IMR-90 (cell line): ENCODE data around the gene ISM1. TPM values are rescaled to one million over a fixed set of nuclear protein-coding genes. Genes with fewer than 3 reads are reported as not detected.

Source experiments
- ATAC-seq: fragments of 200-7000 bp; cut with Tn5 transposase; 2 replicates; pipeline ENCODE4 v1.9.1; 2020; ENCODE audit warnings: low read depth, mild to moderate bottlenecking, moderate library complexity
- BruUV-seq: library from RNA; stranded (reverse); fragments of 400-500 nt; replicated peaks from 2 replicates; lab custom pipeline; 2021; lab: Mats Ljungman, UMichigan
- CTCF ChIA-PET: fragments of 300-600 bp; formaldehyde crosslinking; extraction: SDS; loops from one replicate; lab custom pipeline; 2021; ENCODE audit warnings: antibody characterized with exemption; lab: Yijun Ruan, JAX
- POLR2A ChIA-PET: fragments of 300-600 bp; sonication (Branson Sonifier 250); formaldehyde crosslinking; loops from one replicate; lab custom pipeline; 2022; ENCODE audit warnings: antibody characterized with exemption; ENCODE audit not compliant: unreplicated experiment; lab: Charles Lee
- DNase-seq: peaks from one replicate; pipeline ENCODE4 v3.0.0; 2013
- H2AFZ ChIP-seq: replicated peaks from 2 replicates; pipeline ENCODE3; 2013; ENCODE audit warnings: low read length, mild to moderate bottlenecking; ENCODE audit not compliant: poor library complexity
- H2AK5ac ChIP-seq: 2 replicates; pipeline ENCODE4 v1.6.1; 2013; ENCODE audit warnings: low read depth, low read length, inconsistent platforms
- H2AK9ac ChIP-seq: replicated peaks from 2 replicates; pipeline ENCODE3; 2013; ENCODE audit warnings: mild to moderate bottlenecking, low read depth, low read length, moderate library complexity; ENCODE audit not compliant: poor library complexity
- H2BK120ac ChIP-seq: 2 replicates; pipeline ENCODE4 v1.6.1; 2013; ENCODE audit warnings: low read depth, low read length, inconsistent platforms
- H2BK15ac ChIP-seq: 3 replicates; pipeline ENCODE4 v1.6.1; 2013; ENCODE audit warnings: low read depth, low read length, inconsistent platforms
- H2BK20ac ChIP-seq: 2 replicates; pipeline ENCODE4 v1.6.1; 2013; ENCODE audit warnings: low read depth, mild to moderate bottlenecking, inconsistent platforms, low read length, moderate library complexity
- H2BK5ac ChIP-seq: 2 replicates; pipeline ENCODE4 v1.6.1; 2013; ENCODE audit warnings: mild to moderate bottlenecking, low read depth, low read length, inconsistent platforms; ENCODE audit not compliant: poor library complexity, severe bottlenecking
- H3K14ac ChIP-seq: replicated peaks from 2 replicates; pipeline ENCODE4 v1.6.1; 2013; ENCODE audit warnings: low read depth, low read length, inconsistent platforms
- H3K18ac ChIP-seq: 2 replicates; pipeline ENCODE4 v1.6.1; 2013; ENCODE audit warnings: low read depth, low read length, control low read depth
- H3K23ac ChIP-seq: 2 replicates; pipeline ENCODE4 v1.6.1; 2013; ENCODE audit warnings: low read depth, low read length, inconsistent platforms
- H3K27ac ChIP-seq: 2 replicates; pipeline ENCODE4 v1.5.1; 2013; ENCODE audit warnings: mild to moderate bottlenecking, control low read depth, low read length; ENCODE audit not compliant: insufficient read depth
- H3K27me3 ChIP-seq: 2 replicates; pipeline ENCODE4 v1.6.1; 2013; ENCODE audit warnings: low read length; ENCODE audit not compliant: control insufficient read depth, insufficient read depth
- H3K36me3 ChIP-seq: 2 replicates; pipeline ENCODE4 v1.6.1; 2013; ENCODE audit warnings: low read length, mixed read lengths; ENCODE audit not compliant: control insufficient read depth, insufficient read depth
- H3K4ac ChIP-seq: 2 replicates; pipeline ENCODE4 v1.6.1; 2013; ENCODE audit warnings: low read depth, low read length, inconsistent platforms
- H3K4me1 ChIP-seq: 2 replicates; pipeline ENCODE4 v1.6.1; 2013; ENCODE audit warnings: low read length, mixed read lengths; ENCODE audit not compliant: control insufficient read depth, insufficient read depth
- H3K4me2 ChIP-seq: 2 replicates; pipeline ENCODE4 v1.6.1; 2013; ENCODE audit warnings: low read depth, mild to moderate bottlenecking, control low read depth, low read length, moderate library complexity
- H3K4me3 ChIP-seq: 2 replicates; pipeline ENCODE4 v1.5.1; 2013; ENCODE audit warnings: low read depth, mild to moderate bottlenecking, control low read depth, low read length, moderate library complexity; ENCODE audit not compliant: insufficient read depth
- H3K56ac ChIP-seq: 2 replicates; pipeline ENCODE4 v1.6.1; 2013; ENCODE audit warnings: low read length, inconsistent platforms; ENCODE audit not compliant: insufficient read depth; ENCODE audit errors: extremely low read depth
- H3K79me1 ChIP-seq, 2 experiments: 2 replicates each; pipeline ENCODE4 v1.6.1; 2013; ENCODE audit warnings: low read length in 2 of 2, inconsistent platforms in 1 of 2, low read depth in 1 of 2
- H3K9ac ChIP-seq: 2 replicates; pipeline ENCODE4 v1.6.1; 2013; ENCODE audit warnings: low read depth, low read length, control low read depth
- H3K9me1 ChIP-seq: 2 replicates; pipeline ENCODE4 v1.6.1; 2013; ENCODE audit warnings: low read length, inconsistent platforms; ENCODE audit not compliant: insufficient read depth
- H3K9me3 ChIP-seq: 2 replicates; pipeline ENCODE4 v1.6.1; 2013; ENCODE audit warnings: low read length; ENCODE audit not compliant: control insufficient read depth, insufficient read depth
- H4K20me1 ChIP-seq: 2 replicates; pipeline ENCODE4 v1.6.1; 2013; ENCODE audit warnings: low read length, inconsistent platforms; ENCODE audit not compliant: insufficient read depth
- H4K5ac ChIP-seq: 2 replicates; pipeline ENCODE4 v1.6.1; 2013; ENCODE audit warnings: mild to moderate bottlenecking, low read depth, low read length, control low read depth
- H4K8ac ChIP-seq, 2 experiments: 2 replicates each; pipeline ENCODE4 v1.6.1; 2013; ENCODE audit warnings: low read depth in 2 of 2, low read length in 2 of 2, control low read depth in 1 of 2, inconsistent platforms in 1 of 2
- H4K91ac ChIP-seq: 2 replicates; pipeline ENCODE4 v1.6.1; 2013; ENCODE audit warnings: low read depth, low read length, inconsistent platforms; ENCODE audit not compliant: insufficient read depth
- BHLHE40 ChIP-seq: fragments of 150-350 bp; IDR thresholded peaks from 2 replicates; pipeline ENCODE4 v1.6.1; 2016; ENCODE audit warnings: mild to moderate bottlenecking, low read depth, low read length
- CEBPB ChIP-seq: IDR thresholded peaks from 2 replicates; pipeline ENCODE4 v1.6.1; 2012; ENCODE audit warnings: low read depth, low read length, improper control_type of control experiment
- CHD1 ChIP-seq: IDR thresholded peaks from 2 replicates; pipeline ENCODE4 v1.6.1; 2012; ENCODE audit warnings: low read depth, low read length, improper control_type of control experiment
- CTCF ChIP-seq: conservative IDR thresholded peaks from 2 replicates; pipeline ENCODE4 v1.5.1; 2012; ENCODE audit warnings: mild to moderate bottlenecking, low read depth, low read length, improper control_type of control experiment
- ELK1 ChIP-seq: fragments of 150-350 bp; IDR thresholded peaks from 2 replicates; pipeline ENCODE4 v1.6.1; 2016; ENCODE audit warnings: low read depth, mild to moderate bottlenecking, low read length, moderate library complexity, borderline replicate concordance
- FOS ChIP-seq: fragments of 150-350 bp; IDR thresholded peaks from 2 replicates; pipeline ENCODE4 v1.6.1; 2016; ENCODE audit warnings: low read depth, low read length
- MAFK ChIP-seq: IDR thresholded peaks from 2 replicates; pipeline ENCODE4 v1.6.1; 2012; ENCODE audit warnings: low read depth, low read length, improper control_type of control experiment
- MAZ ChIP-seq: IDR thresholded peaks from 2 replicates; pipeline ENCODE4 v1.6.1; 2012; ENCODE audit warnings: low read depth, mild to moderate bottlenecking, low read length, improper control_type of control experiment, moderate library complexity, borderline replicate concordance
- MXI1 ChIP-seq: IDR thresholded peaks from 2 replicates; pipeline ENCODE4 v1.6.1; 2012; ENCODE audit warnings: low read depth, mild to moderate bottlenecking, low read length, moderate library complexity, borderline replicate concordance
- NFE2L2 ChIP-seq: fragments of 150-350 bp; IDR thresholded peaks from 2 replicates; pipeline ENCODE4 v1.6.1; 2016; ENCODE audit warnings: low read depth, mild to moderate bottlenecking, low read length
- POLR2A ChIP-seq: IDR thresholded peaks from 2 replicates; pipeline ENCODE4 v1.6.1; 2012; ENCODE audit warnings: mild to moderate bottlenecking, low read depth, low read length
- RAD21 ChIP-seq: IDR thresholded peaks from 2 replicates; pipeline ENCODE4 v1.6.1; 2012; ENCODE audit warnings: low read length, improper control_type of control experiment
- RCOR1 ChIP-seq: IDR thresholded peaks from 2 replicates; pipeline ENCODE4 v1.6.1; 2012; ENCODE audit warnings: mild to moderate bottlenecking, low read length, improper control_type of control experiment; ENCODE audit not compliant: insufficient replicate concordance
- RFX5 ChIP-seq: IDR thresholded peaks from 2 replicates; pipeline ENCODE4 v1.8.0; 2012; ENCODE audit warnings: low read depth, mild to moderate bottlenecking, low read length, moderate library complexity
- SMC3 ChIP-seq: fragments of 150-350 bp; IDR thresholded peaks from 2 replicates; pipeline ENCODE4 v1.6.1; 2016; ENCODE audit warnings: low read depth, mild to moderate bottlenecking, antibody characterized with exemption, low read length, moderate library complexity
- USF2 ChIP-seq: fragments of 150-350 bp; IDR thresholded peaks from 2 replicates; pipeline ENCODE4 v1.6.1; 2017; ENCODE audit warnings: mild to moderate bottlenecking, antibody characterized with exemption, low read length, low read depth
- WGBS, 2 experiments: methylation state at CpG; one replicate each; pipeline versions ENCODE4 v1.1.5 to v1.1.7; 2013; ENCODE audit warnings: missing lambda C conversion rate in 2 of 2; ENCODE audit not compliant: insufficient read length in 1 of 2; ENCODE audit errors: extremely low coverage in 2 of 2; 5-methylcytosine and 5-hydroxymethylcytosine counted together
- dilution Hi-C: fragments of 300-500 bp; cut with HindIII; formaldehyde crosslinking; loops from one replicate; pipeline ENCODE4 v1.14.3; 2018; ENCODE audit warnings: low sequenced_read_pairs; ENCODE audit not compliant: unreplicated experiment
- in situ Hi-C: fragments of 300-500 bp; cut with MboI; formaldehyde crosslinking; loops from 3 replicates; pipeline ENCODE4 v1.14.3; 2019; ENCODE audit warnings: low sequenced_read_pairs, inconsistent platforms, mixed read lengths
- intact Hi-C: fragments of 100-400 bp; cut with micrococcal nuclease; formaldehyde crosslinking; loops from 2 replicates; pipeline ENCODE4 v1.10.0; 2022
- polyA plus RNA-seq, 3 experiments: library from polyadenylated mRNA; depleted of rRNA; stranded (reverse); fragments of >200 nt; gene quantifications; 2 replicates each; pipeline ENCODE4 v1.2.3, GENCODE V29; 2012; ENCODE audit warnings: low replicate concordance in 1 of 3
- total RNA-seq: library from RNA; depleted of rRNA; stranded (reverse); fragments of >200 nt; gene quantifications from 2 replicates; pipeline ENCODE4 v1.2.3, GENCODE V29; 2012

The ISM1 gene
- total and polyA plus RNA-seq, 2 of the 4 experiments (the other 2 are of a cell fraction), result not detected

- no TSS peak for BruUV-seq
- in situ Hi-C loops, result loop anchor here (10.0 kb wide), 2 partner anchors 233 to 443 kb away; no protein-coding TSS in a partner anchor
- intact Hi-C loops, result no loop called here
These were observed 101.1 kb downstream of the ISM1 start for GRCh38 chr20:13322198-13322597.

More at GRCh38 chr20:13322198-13322597, 101.1 kb downstream of the ISM1 start:
- no peak overlapping the region for H3K9ac ChIP-seq
- no peak overlapping the region for H2AFZ ChIP-seq
- dilution Hi-C loops, result no loop called here
- H4K5ac ChIP-seq, result no peak overlapping the region
- no peak overlapping the region for H3K4me3 ChIP-seq
- H3K4me2 ChIP-seq, result no peak overlapping the region
- DNase-seq (no peak), ATAC-seq (no peak)
- H2AK9ac ChIP-seq, result no peak overlapping the region
- no peak for TF ChIP-seq NFE2L2
- TF ChIP-seq MXI1, result no peak
- TF ChIP-seq CTCF, result no peak
- TF ChIP-seq MAZ, result no peak
- TF ChIP-seq RCOR1, result no peak
- TF ChIP-seq CEBPB, result no peak
- no peak for TF ChIP-seq MAFK
- no peak for TF ChIP-seq FOS
- no peak for TF ChIP-seq ELK1
- no peak for TF ChIP-seq RFX5
- no peak for TF ChIP-seq USF2
- no peak for TF ChIP-seq RAD21
- no peak for TF ChIP-seq BHLHE40
- no peak for TF ChIP-seq POLR2A
- TF ChIP-seq SMC3, result no peak
- no peak for TF ChIP-seq CHD1
- 17% methylated on average over 1 of the region's 5 CpGs; no CpG with 5 or more reads in 1 of the 2 experiments for WGBS, 2 experiments
- no peak overlapping the region for H2BK15ac ChIP-seq
- H3K9me3 ChIP-seq, result no peaks in the 10 kb centered on the region
- H4K20me1 ChIP-seq, result no peaks in the 10 kb centered on the region
- no peaks in the 10 kb centered on the region for H3K4me1 ChIP-seq
- no peak overlapping the region for H3K27ac ChIP-seq
- no peak overlapping the region for H4K8ac ChIP-seq
- H3K9me1 ChIP-seq, result no peaks in the 10 kb centered on the region
- H3K4ac ChIP-seq, result no peak overlapping the region
- H3K56ac ChIP-seq, result no peak overlapping the region
- H3K27me3 ChIP-seq, result peaks cover 10% of the 10 kb centered on the region
- no peaks in the 10 kb centered on the region for H3K79me1 ChIP-seq
- H2AK5ac ChIP-seq, result no peak overlapping the region
- no peak overlapping the region for H3K14ac ChIP-seq
- H4K91ac ChIP-seq, result no peak overlapping the region
- no peaks in the 10 kb centered on the region for H3K36me3 ChIP-seq
- POLR2A ChIA-PET, result no interaction called here
- H2BK20ac ChIP-seq, result no peak overlapping the region
- H3K23ac ChIP-seq, result no peak overlapping the region
- H3K18ac ChIP-seq, result no peak overlapping the region
- CTCF ChIA-PET, result interaction anchor here (0.6 kb wide), 1 partner anchor 29 kb away, joined by 3 read pairs; no protein-coding TSS in a partner anchor
- no peak overlapping the region for H2BK120ac ChIP-seq
- no peak overlapping the region for H2BK5ac ChIP-seq
